RWPE2 (cell line): ENCODE measurements around the gene PCSK6.

ENCODE experiments used
- ATAC-seq: fragments of 200-7000 bp; cut with Tn5 transposase; 3 replicates; pipeline ENCODE4 v1.9.1; 2021; ENCODE audit warnings: low read depth
- DNase-seq: peaks from one replicate; pipeline ENCODE4 v3.0.0-alpha.2; 2020; ENCODE audit warnings: low spot score
- H3K27ac ChIP-seq: fragments of 450-650 bp; 2 replicates; pipeline ENCODE4 v1.5.1; 2017; ENCODE audit warnings: mild to moderate bottlenecking; ENCODE audit not compliant: poor library complexity, severe bottlenecking
- H3K27me3 ChIP-seq: fragments of 250-450 bp; sonication (Bioruptor Pico); 2 replicates; pipeline ENCODE4 v1.5.1; 2021; ENCODE audit warnings: mild to moderate bottlenecking, moderate library complexity; ENCODE audit not compliant: insufficient read depth, poor library complexity, severe bottlenecking
- H3K36me3 ChIP-seq: fragments of 250-450 bp; sonication (Bioruptor Pico); 2 replicates; pipeline ENCODE4 v1.5.1; 2020; ENCODE audit warnings: low read depth, mild to moderate bottlenecking, moderate library complexity
- H3K4me1 ChIP-seq: fragments of 250-450 bp; sonication (Bioruptor Pico); 2 replicates; pipeline ENCODE4 v1.5.1; 2021; ENCODE audit warnings: mild to moderate bottlenecking, moderate library complexity; ENCODE audit not compliant: insufficient read depth, poor library complexity, severe bottlenecking
- H3K4me3 ChIP-seq: fragments of 250-450 bp; sonication (Bioruptor Pico); 2 replicates; pipeline ENCODE4 v1.5.1; 2021; ENCODE audit warnings: mild to moderate bottlenecking, moderate library complexity; ENCODE audit not compliant: severe bottlenecking
- H3K9me3 ChIP-seq: fragments of 250-450 bp; sonication (Bioruptor Pico); 2 replicates; pipeline ENCODE4 v1.5.1; 2021; ENCODE audit warnings: mild to moderate bottlenecking, moderate library complexity; ENCODE audit not compliant: severe bottlenecking
- TF ChIP-seq, protein P1 (sequence below): fragments of 450-650 bp; IDR thresholded peaks from one replicate; pipeline ENCODE4 v1.5.1; 2017; ENCODE audit warnings: mild to moderate bottlenecking, moderate library complexity; ENCODE audit not compliant: poor library complexity, severe bottlenecking

Gene PCSK6

DNA sequence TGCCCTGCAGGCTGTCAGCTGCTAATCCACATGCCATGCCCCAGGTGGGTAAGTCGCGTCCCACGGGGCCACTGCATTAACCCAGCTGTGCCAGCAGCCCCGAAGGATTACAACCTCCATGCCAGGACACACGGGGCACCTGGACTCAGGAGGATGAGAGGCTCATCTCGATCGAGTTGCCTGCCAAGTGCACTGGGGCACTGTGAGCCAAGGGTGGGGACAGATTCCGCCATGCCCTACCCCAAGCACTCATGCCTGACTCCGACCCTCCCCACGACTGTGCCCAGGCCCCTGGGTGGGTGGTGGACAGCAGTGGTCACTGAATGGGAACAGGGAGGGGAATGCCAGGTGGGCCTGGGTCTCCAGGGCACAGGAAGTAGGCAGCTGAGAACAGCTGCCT lies 173.8 kb downstream of the PCSK6 start:
- DNase-seq (peak; percentile 68), ATAC-seq (no peak)
- no peaks in the 10 kb centered on the region for H3K36me3 ChIP-seq
- H3K27ac ChIP-seq = no peak overlapping the region
- H3K27me3 ChIP-seq = no peaks in the 10 kb centered on the region
- H3K4me1 ChIP-seq = no peaks in the 10 kb centered on the region
- no peak overlapping the region for H3K4me3 ChIP-seq
- TF ChIP-seq, protein P1, sequence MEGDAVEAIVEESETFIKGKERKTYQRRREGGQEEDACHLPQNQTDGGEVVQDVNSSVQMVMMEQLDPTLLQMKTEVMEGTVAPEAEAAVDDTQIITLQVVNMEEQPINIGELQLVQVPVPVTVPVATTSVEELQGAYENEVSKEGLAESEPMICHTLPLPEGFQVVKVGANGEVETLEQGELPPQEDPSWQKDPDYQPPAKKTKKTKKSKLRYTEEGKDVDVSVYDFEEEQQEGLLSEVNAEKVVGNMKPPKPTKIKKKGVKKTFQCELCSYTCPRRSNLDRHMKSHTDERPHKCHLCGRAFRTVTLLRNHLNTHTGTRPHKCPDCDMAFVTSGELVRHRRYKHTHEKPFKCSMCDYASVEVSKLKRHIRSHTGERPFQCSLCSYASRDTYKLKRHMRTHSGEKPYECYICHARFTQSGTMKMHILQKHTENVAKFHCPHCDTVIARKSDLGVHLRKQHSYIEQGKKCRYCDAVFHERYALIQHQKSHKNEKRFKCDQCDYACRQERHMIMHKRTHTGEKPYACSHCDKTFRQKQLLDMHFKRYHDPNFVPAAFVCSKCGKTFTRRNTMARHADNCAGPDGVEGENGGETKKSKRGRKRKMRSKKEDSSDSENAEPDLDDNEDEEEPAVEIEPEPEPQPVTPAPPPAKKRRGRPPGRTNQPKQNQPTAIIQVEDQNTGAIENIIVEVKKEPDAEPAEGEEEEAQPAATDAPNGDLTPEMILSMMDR = no peak
- no peaks in the 10 kb centered on the region for H3K9me3 ChIP-seq

DNA sequence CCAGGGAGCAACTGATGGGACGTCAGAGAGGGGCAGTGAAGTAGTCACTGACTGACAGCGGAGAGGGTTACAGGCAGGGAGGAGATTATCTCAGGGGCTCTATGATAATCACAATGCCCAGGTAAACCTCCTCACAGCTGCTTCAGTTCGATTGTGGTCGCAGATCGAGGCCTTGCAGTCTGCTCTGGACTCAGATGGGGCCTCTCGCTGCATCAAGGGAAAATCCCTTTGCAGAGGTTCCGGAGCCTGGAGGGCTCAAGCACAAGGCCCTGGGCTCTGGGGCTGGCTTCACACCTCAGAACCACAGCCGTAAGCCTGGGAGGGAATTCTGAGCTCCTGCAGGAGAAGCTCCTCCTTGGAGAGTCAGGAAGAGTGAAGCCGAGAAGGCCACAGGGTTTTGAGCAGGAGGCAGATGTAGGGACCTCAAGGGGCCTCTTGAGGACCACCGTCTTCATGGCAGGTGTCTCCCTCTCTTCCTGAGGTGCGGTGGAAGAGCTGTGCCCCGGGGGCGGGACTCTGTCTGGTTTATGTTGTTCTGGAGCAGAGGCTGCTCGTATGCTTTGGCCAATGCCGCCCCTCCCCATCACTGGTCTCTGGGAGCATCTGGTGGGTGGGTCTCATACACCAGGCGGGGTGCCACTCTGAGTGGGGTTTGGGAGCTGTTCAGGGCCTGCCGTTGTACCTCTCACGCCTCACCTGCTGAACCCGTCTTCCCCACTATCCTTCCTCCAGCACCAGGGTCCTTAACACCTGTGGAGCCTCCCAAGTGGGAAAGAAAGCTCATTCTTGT lies 175.0 kb downstream of the PCSK6 start:
- TF ChIP-seq, protein P1 = no peak
- Histone ChIP-seq H3K36me3 (no peaks in the 10 kb centered on the region), H3K27ac (no peak overlapping the region), H3K4me1 (no peaks in the 10 kb centered on the region), H3K27me3 (no peaks in the 10 kb centered on the region), H3K4me3 (no peak overlapping the region), H3K9me3 (no peaks in the 10 kb centered on the region)
- DNase-seq (peak; percentile 66), ATAC-seq (no peak)

DNA sequence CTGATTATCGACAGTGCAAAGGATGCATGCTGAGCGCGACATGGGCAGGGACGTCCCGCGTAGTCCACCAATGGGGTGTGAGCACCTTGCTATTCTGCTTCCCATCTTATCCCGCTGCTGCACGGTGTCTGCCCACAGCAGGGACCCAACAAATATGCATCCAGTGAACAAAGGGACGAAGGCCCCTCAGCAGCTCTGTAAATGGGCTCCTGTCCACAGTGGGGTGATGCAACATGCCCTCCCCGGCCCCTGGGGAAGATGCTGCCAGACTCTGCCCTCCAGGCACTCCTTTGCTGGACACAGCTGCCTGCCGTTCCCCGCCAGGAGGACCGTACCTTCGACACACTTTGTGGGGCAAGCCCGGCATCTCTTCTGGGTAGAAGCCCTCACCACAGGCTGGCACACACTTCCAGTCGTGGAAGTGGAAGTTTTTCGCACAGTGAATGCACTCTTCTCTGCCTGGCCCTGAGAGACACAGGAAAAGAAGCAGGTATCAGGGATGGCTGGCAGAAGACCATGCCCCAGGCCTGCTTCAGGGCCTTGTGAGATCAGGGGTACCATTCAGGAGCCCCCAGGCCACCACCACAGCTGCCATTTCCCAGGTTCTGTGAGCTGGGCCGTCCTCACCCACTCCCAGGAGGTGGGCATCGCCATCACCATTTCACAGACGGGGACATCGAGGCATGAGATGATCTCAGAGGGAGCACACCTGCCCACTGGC lies 176.3 kb downstream of the PCSK6 start:
- H3K4me1 ChIP-seq = no peaks in the 10 kb centered on the region
- H3K4me3 ChIP-seq = no peak overlapping the region
- DNase-seq (peak; percentile 65), ATAC-seq (no peak)
- no peaks in the 10 kb centered on the region for H3K9me3 ChIP-seq
- no peaks in the 10 kb centered on the region for H3K36me3 ChIP-seq
- no peak overlapping the region for H3K27ac ChIP-seq
- no peaks in the 10 kb centered on the region for H3K27me3 ChIP-seq
- TF ChIP-seq, protein P1 = no peak

DNA sequence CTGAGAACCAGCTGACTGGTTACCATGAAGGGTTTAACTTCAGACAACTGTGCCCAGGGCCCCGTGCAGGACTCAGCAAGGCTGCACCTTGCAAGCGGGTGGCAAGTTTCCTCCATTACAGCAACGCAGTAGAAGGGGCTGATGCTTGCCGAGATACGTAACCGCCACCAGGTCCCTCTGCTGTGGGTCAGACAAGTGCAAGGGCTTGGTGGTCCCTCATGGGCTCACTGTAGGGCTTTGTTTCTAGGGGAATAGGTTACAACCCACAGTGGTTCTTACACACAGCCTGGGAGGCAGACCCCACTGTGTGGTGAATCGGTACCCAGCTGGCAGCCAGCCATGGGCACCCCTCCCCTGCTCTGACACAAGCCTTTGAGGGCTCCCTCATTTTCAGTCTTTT lies 179.0 kb downstream of the PCSK6 start:
- ATAC-seq (no peak), DNase-seq (peak; percentile 68)
- no peak overlapping the region for H3K4me3 ChIP-seq
- TF ChIP-seq, protein P1 = no peak
- no peaks in the 10 kb centered on the region for H3K36me3 ChIP-seq
- no peaks in the 10 kb centered on the region for H3K4me1 ChIP-seq
- no peaks in the 10 kb centered on the region for H3K9me3 ChIP-seq
- no peak overlapping the region for H3K27ac ChIP-seq
- no peaks in the 10 kb centered on the region for H3K27me3 ChIP-seq

DNA sequence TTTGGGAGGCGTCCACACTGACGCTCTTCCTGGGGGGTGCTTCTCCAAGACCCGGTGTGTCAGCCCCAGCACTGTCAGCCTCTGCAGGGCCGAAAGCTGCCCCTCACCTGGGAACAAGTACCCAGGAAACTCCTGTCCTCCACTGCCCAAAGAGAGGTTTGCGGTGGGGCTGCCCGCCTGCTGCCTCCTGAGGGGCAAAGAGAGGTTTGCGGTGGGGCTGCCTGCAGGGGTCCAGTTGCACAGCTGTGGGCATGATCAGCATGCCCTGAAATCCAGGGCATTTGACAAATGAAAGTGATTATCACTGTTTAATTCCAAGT lies 179.4 kb downstream of the PCSK6 start:
- H3K36me3 ChIP-seq = no peaks in the 10 kb centered on the region
- no peaks in the 10 kb centered on the region for H3K9me3 ChIP-seq
- no peak overlapping the region for H3K27ac ChIP-seq
- no peak overlapping the region for H3K4me3 ChIP-seq
- ATAC-seq = no peak
- no peaks in the 10 kb centered on the region for H3K4me1 ChIP-seq
- DNase-seq = no peak
- no peaks in the 10 kb centered on the region for H3K27me3 ChIP-seq
- TF ChIP-seq, protein P1 = no peak
